GM18507 (cell line): Measurements from ENCODE around the gene CD79B.

Experiments
- DNase-seq: peaks from one replicate; pipeline ENCODE4 v3.0.0; 2011; ENCODE audit warnings: low read depth; ENCODE audit not compliant: insufficient read length; ENCODE audit errors: extremely low spot score
- FAIRE-seq: peaks from 2 replicates; lab custom pipeline; 2011; peaks lifted over from hg19 to GRCh38; lab: Jason Lieb, UNC

The CD79B gene

GRCh38 chr17:63955232-63955631 lies 23.1 kb upstream of the CD79B start:
- no peak for DNase-seq
- no peak for FAIRE-seq

- DNase-seq (no peak), FAIRE-seq (peak; percentile 67)
Observed at GRCh38 chr17:63954402-63955063, 22.4 kb upstream of the CD79B start.

GRCh38 chr17:63950940-63951907 lies 19.1 kb upstream of the CD79B start:
- FAIRE-seq (peak; percentile 69), DNase-seq (no peak)

GRCh38 chr17:63949576-63950250 lies 17.6 kb upstream of the CD79B start:
- DNase-seq, result no peak
- no peak for FAIRE-seq

GRCh38 chr17:63948521-63948920 lies 16.4 kb upstream of the CD79B start:
- DNase-seq, result no peak
- no peak for FAIRE-seq

- FAIRE-seq (no peak), DNase-seq (no peak)
Observed at GRCh38 chr17:63947711-63948330, 15.7 kb upstream of the CD79B start.

GRCh38 chr17:63946440-63947363 lies 14.6 kb upstream of the CD79B start:
- FAIRE-seq (peak; percentile 83), DNase-seq (peak; percentile 84)

GRCh38 chr17:63945784-63946439 lies 13.8 kb upstream of the CD79B start:
- FAIRE-seq (peak; percentile 83), DNase-seq (no peak)

- FAIRE-seq, result no peak
- no peak for DNase-seq
Observed at GRCh38 chr17:63944736-63945499, 12.8 kb upstream of the CD79B start.

GRCh38 chr17:63943745-63944144 lies 11.6 kb upstream of the CD79B start:
- FAIRE-seq, result no peak
- DNase-seq, result no peak

GRCh38 chr17:63942309-63942985 lies 10.3 kb upstream of the CD79B start:
- DNase-seq (no peak), FAIRE-seq (no peak)

- DNase-seq (no peak), FAIRE-seq (no peak)
Observed at GRCh38 chr17:63941751-63942150, 9.6 kb upstream of the CD79B start.

GRCh38 chr17:63941162-63941561 lies 9.0 kb upstream of the CD79B start:
- FAIRE-seq (no peak), DNase-seq (no peak)

GRCh38 chr17:63940584-63940983 lies 8.5 kb upstream of the CD79B start:
- no peak for FAIRE-seq
- no peak for DNase-seq

- FAIRE-seq, result no peak
- DNase-seq, result no peak
Observed at GRCh38 chr17:63939884-63940283, 7.8 kb upstream of the CD79B start.

GRCh38 chr17:63939401-63939800 lies 7.3 kb upstream of the CD79B start:
- no peak for FAIRE-seq

GRCh38 chr17:63937920-63938319 lies 5.8 kb upstream of the CD79B start:
- FAIRE-seq, result no peak
- no peak for DNase-seq

More at GRCh38 chr17:63939401-63939800, 7.3 kb upstream of the CD79B start:
- DNase-seq, result no peak
